Stimulated activated CD4-positive, alpha-beta T cell treated with anti-CD3 and anti-CD28 coated beads, Interleukin-1b, Interleukin-23, amount 100 ng/mL, for 48 hours (primary cell): Measurements from ENCODE around the gene HS6ST3.

ENCODE experiments used
- DNase-seq: peaks from one replicate; pipeline ENCODE4 v3.0.0-alpha.2; 2020

HS6ST3 gene

GRCh38 chr13:96806746-96807145, 716.8 kb downstream of the HS6ST3 start:
- DNase-seq, result no peak

GRCh38 chr13:96809366-96810096, 719.6 kb downstream of the HS6ST3 start:
- DNase-seq, result no peak

- DNase-seq, result no peak
Measured at GRCh38 chr13:96810104-96810503, 720.2 kb downstream of the HS6ST3 start.

GRCh38 chr13:96811049-96811448, 721.1 kb downstream of the HS6ST3 start:
- DNase-seq, result no peak

GRCh38 chr13:96816261-96816660, 726.4 kb downstream of the HS6ST3 start:
- no peak for DNase-seq

GRCh38 chr13:96816874-96817273, 727.0 kb downstream of the HS6ST3 start:
- no peak for DNase-seq

GRCh38 chr13:96817336-96817941, 727.5 kb downstream of the HS6ST3 start:
- DNase-seq, result no peak

- no peak for DNase-seq
Measured at GRCh38 chr13:96819375-96819774, 729.5 kb downstream of the HS6ST3 start.

GRCh38 chr13:96821381-96821780, 731.5 kb downstream of the HS6ST3 start:
- no peak for DNase-seq

- DNase-seq, result no peak
Measured at GRCh38 chr13:96821971-96822370, 732.1 kb downstream of the HS6ST3 start.

- DNase-seq, result no peak
Measured at GRCh38 chr13:96822895-96823294, 733.0 kb downstream of the HS6ST3 start.

- no peak for DNase-seq
Measured at GRCh38 chr13:96824140-96824539, 734.2 kb downstream of the HS6ST3 start.

- no peak for DNase-seq
Measured at GRCh38 chr13:96825653-96826052, 735.7 kb downstream of the HS6ST3 start.

- DNase-seq, result no peak
Measured at GRCh38 chr13:96834626-96835025, 744.7 kb downstream of the HS6ST3 start.

- no peak for DNase-seq
Measured at GRCh38 chr13:96835546-96835945, 745.6 kb downstream of the HS6ST3 start.

- DNase-seq, result no peak
Measured at GRCh38 chr13:96836733-96837132, 746.8 kb downstream of the HS6ST3 start.

GRCh38 chr13:96837809-96838208, 747.9 kb downstream of the HS6ST3 start:
- DNase-seq, result no peak

- DNase-seq, result no peak
Measured at GRCh38 chr13:96844195-96844594, 754.3 kb downstream of the HS6ST3 start.

GRCh38 chr13:96844616-96845015, 754.7 kb downstream of the HS6ST3 start:
- DNase-seq, result no peak

- no peak for DNase-seq
Measured at GRCh38 chr13:96848286-96848685, 758.4 kb downstream of the HS6ST3 start.

- DNase-seq, result no peak
Measured at GRCh38 chr13:96849091-96849490, 759.2 kb downstream of the HS6ST3 start.

- no peak for DNase-seq
Measured at GRCh38 chr13:96850538-96851145, 760.7 kb downstream of the HS6ST3 start.

- DNase-seq, result no peak
Measured at GRCh38 chr13:96851856-96852445, 762.0 kb downstream of the HS6ST3 start.
